Retinal pigment epithelial cell (primary cell): Measurements from ENCODE around the gene TTI1.

ENCODE experiments used
- DNase-seq: peaks from one replicate; pipeline ENCODE4 v3.0.0-alpha.2; 2010; ENCODE audit warnings: low read depth
- H3K4me3 ChIP-seq: 2 replicates; pipeline ENCODE4 v1.5.1; 2011; ENCODE audit warnings: mild to moderate bottlenecking, low read length, control low read depth, moderate library complexity
- CTCF ChIP-seq: conservative IDR thresholded peaks from 2 replicates; pipeline ENCODE4 v1.5.1; 2011; ENCODE audit warnings: low read depth, low read length, control low read depth, inconsistent platforms

TTI1 gene

GRCh38 chr20:37981568-37981967 lies 51.7 kb downstream of the TTI1 start:
- no peak for DNase-seq
- no peak for TF ChIP-seq CTCF
- no peak overlapping the region for H3K4me3 ChIP-seq

DNA sequence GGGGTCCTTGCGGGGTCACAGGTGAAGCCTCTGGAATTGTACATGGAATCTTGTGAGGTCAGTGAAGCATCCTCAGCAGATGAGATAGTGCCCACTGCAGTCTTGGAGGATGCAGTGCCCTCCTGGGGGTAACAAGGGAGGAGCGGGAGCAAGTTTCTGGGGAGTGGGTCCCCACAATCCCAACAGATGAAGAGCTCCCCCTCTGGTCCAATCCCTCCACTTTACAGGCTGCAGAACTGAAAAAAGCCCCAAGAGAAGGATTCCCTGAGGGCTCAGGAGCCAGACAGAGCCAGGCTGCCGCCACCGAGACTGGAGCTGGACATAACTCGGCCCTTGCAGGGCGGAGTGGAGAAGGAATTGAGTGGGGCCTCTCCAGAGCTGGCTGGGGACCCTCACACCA lies 52.4 kb downstream of the TTI1 start:
- H3K4me3 ChIP-seq: no peak overlapping the region
- no peak for TF ChIP-seq CTCF
- no peak for DNase-seq

DNA sequence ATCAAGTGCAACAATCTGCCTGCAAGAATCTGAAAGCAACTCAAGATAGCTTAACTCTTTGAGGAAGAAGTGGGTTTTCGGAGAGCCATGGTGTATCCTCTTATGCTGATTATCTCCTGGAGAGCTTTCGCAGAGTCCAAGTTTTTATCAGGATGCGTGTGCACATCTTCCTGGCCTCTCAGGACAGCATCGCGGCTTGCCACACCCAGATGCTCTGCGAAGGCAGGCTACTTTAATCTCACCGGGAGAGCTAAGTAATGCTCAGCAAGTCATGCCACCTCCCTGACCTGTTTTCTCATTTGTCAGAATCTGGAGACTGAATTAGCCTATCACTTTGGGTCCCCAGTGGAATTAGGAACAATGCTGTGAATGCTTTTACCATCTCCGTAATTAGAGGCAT lies 52.9 kb downstream of the TTI1 start:
- H3K4me3 ChIP-seq: no peak overlapping the region
- DNase-seq: no peak
- TF ChIP-seq CTCF: no peak

DNA sequence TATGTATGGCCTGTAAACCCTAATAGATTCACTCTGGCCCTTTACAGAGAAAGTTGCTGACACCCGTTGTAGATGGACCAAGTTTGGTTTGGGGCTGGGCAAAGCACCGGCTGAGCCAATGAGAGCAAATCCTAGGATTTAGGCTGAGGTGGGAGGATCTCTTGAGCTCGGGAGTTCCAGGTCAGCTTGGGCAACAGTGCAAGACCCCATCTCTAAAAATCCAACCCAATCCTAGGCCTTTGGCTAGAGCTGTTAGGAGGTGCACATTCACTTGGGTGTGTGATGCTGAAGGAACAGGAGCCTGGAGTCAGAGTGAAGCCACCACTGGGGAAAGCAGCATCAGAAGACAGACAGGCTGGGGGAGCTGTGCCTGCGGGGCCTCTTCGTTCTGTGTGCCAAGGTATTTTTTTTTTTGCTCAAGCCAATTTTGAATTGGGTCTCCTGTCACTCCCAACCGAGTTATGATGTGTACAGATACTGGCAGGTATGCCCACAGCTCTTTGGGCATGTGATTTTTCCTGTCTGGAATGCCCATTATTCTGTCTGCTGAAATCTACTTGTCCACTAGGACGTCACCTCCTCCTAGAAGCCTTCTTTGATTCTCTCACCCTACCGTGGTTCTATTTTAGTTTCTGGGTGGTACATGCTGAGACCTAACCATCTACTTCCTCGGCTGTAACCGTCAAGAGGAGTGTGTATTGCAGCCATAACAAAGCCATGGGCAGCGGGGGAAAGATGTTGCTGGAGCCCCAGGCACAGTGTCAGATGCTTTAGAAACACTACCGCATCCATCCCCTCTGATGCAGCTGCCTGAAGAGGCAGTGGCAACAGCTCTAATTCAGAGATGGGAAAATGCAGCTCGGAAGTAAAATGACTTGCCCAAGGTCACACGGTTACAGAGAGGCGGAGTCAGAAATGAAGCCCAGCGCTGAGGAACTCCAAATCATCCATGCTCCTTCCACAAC lies 54.0 kb downstream of the TTI1 start:
- no peak for TF ChIP-seq CTCF
- no peak overlapping the region for H3K4me3 ChIP-seq
- no peak for DNase-seq

GRCh38 chr20:37977786-37978185 lies 55.5 kb downstream of the TTI1 start:
- no peak overlapping the region for H3K4me3 ChIP-seq
- TF ChIP-seq CTCF: no peak
- DNase-seq: no peak

GRCh38 chr20:37977338-37977737 lies 55.9 kb downstream of the TTI1 start:
- no peak for TF ChIP-seq CTCF
- H3K4me3 ChIP-seq: no peak overlapping the region
- no peak for DNase-seq

DNA sequence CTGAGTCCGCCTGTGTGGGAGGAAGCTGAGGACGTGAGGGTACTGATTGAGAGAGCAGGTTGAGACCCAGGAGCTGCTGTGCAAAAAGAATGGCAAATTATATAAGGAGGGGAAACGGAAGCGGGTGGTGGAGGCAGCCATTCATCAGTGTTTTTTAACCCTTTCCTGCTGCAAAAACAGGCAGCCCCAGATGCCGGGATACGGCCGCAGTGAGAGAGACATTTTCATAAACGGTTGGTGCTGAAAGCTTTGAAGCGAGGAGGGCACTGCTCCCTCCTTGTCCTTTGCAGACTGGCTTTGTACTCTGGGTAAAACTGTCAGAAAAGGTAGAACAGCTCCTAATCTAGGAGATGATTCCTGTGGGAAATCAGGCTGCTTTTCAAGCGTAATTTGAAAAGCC lies 56.4 kb downstream of the TTI1 start:
- TF ChIP-seq CTCF: no peak
- no peak overlapping the region for H3K4me3 ChIP-seq

More for the DNA sequence above, 56.4 kb downstream of the TTI1 start:
- DNase-seq: no peak
